ENCODE results near the gene FSTL4.

DNA sequence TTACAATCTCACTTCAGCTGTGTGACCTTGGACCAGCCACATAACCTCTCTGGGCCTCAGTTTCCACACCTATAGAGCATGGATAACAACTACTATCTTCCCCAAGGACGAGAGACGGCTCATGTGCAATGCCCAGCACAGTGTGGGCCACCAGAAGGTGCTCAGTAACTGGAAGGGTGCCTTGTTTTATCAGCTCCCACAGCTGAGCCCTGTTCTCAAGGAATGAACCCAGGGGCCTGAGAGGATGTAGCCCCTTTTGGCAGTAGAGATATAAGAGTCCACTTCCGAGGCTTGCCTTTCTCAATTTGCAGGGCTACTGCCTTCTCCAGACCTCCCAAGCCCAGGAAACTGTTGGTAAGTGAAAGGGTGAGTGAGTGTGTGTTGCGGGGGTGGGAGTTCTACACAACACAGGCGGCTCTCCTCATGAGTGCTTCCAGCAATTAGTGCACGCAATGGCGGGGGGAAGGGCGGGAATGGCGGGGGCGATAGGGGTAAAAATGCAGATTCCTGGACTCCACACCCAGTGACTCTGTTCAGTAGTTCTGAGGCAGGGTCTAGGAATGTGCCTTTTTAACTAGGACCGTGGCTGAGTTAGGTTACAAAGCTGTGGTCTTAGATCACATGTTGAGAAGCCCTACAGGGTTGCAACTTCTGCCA is 185.1 kb downstream of the FSTL4 start:
- TF ChIP-seq POLR2AphosphoS5 (IDR thresholded peaks at IDR 0.05) (no peak), EP300 (IDR thresholded peaks at IDR 0.05) (no peak), POLR2A (IDR thresholded peaks at IDR 0.05) (no peak)
- TF ChIP-seq, protein P1, sequence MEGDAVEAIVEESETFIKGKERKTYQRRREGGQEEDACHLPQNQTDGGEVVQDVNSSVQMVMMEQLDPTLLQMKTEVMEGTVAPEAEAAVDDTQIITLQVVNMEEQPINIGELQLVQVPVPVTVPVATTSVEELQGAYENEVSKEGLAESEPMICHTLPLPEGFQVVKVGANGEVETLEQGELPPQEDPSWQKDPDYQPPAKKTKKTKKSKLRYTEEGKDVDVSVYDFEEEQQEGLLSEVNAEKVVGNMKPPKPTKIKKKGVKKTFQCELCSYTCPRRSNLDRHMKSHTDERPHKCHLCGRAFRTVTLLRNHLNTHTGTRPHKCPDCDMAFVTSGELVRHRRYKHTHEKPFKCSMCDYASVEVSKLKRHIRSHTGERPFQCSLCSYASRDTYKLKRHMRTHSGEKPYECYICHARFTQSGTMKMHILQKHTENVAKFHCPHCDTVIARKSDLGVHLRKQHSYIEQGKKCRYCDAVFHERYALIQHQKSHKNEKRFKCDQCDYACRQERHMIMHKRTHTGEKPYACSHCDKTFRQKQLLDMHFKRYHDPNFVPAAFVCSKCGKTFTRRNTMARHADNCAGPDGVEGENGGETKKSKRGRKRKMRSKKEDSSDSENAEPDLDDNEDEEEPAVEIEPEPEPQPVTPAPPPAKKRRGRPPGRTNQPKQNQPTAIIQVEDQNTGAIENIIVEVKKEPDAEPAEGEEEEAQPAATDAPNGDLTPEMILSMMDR (IDR thresholded peaks at IDR 0.05): no peak

Measured in upper lobe of left lung (tissue), 4 donors.